WERI-Rb-1 (cell line): Measurements from ENCODE around the gene TEAD3.

Experiments
- DNase-seq: peaks from one replicate; pipeline ENCODE4 v3.0.0-alpha.2; 2020
- H3K27ac ChIP-seq: fragments of 250-450 bp; sonication (Bioruptor Pico); 2 replicates; pipeline ENCODE4 v1.5.1; 2020; ENCODE audit warnings: mild to moderate bottlenecking, moderate library complexity
- H3K27me3 ChIP-seq: fragments of 250-450 bp; sonication (Bioruptor Pico); 2 replicates; pipeline ENCODE4 v1.5.1; 2021; ENCODE audit warnings: mild to moderate bottlenecking, low read depth, moderate library complexity; ENCODE audit not compliant: insufficient read depth, severe bottlenecking
- H3K36me3 ChIP-seq: fragments of 250-450 bp; sonication (Bioruptor Pico); 2 replicates; pipeline ENCODE4 v1.5.1; 2020; ENCODE audit warnings: mild to moderate bottlenecking, moderate library complexity
- H3K4me3 ChIP-seq: 2 replicates; pipeline ENCODE4 v1.5.1; 2011; ENCODE audit warnings: low read depth, mild to moderate bottlenecking, control low read depth, low read length
- H3K9me3 ChIP-seq: fragments of 250-450 bp; sonication (Bioruptor Pico); 2 replicates; pipeline ENCODE4 v1.5.1; 2021; ENCODE audit warnings: mild to moderate bottlenecking, moderate library complexity; ENCODE audit not compliant: severe bottlenecking
- CTCF ChIP-seq: IDR thresholded peaks from 2 replicates; pipeline ENCODE4 v1.5.1; 2011; ENCODE audit warnings: low read depth, mild to moderate bottlenecking, control low read depth, inconsistent platforms, low read length

TEAD3 gene

GRCh38 chr6:35463292-35463691 lies 33.6 kb downstream of the TEAD3 start:
- no peak overlapping the region for H3K4me3 ChIP-seq
- H3K36me3 ChIP-seq: peaks cover 84% of the 10 kb centered on the region
- H3K27ac ChIP-seq: no peak overlapping the region
- DNase-seq: no peak
- no peak for TF ChIP-seq CTCF
- no peaks in the 10 kb centered on the region for H3K27me3 ChIP-seq
- no peaks in the 10 kb centered on the region for H3K9me3 ChIP-seq

- no peak for DNase-seq
- peaks cover 93% of the 10 kb centered on the region for H3K36me3 ChIP-seq
- H3K4me3 ChIP-seq: no peak overlapping the region
- peak overlapping the region; percentile 8 for H3K27ac ChIP-seq
- TF ChIP-seq CTCF: no peak
- no peaks in the 10 kb centered on the region for H3K27me3 ChIP-seq
- no peaks in the 10 kb centered on the region for H3K9me3 ChIP-seq
Observed at GRCh38 chr6:35461270-35461669, 35.6 kb downstream of the TEAD3 start.

DNA sequence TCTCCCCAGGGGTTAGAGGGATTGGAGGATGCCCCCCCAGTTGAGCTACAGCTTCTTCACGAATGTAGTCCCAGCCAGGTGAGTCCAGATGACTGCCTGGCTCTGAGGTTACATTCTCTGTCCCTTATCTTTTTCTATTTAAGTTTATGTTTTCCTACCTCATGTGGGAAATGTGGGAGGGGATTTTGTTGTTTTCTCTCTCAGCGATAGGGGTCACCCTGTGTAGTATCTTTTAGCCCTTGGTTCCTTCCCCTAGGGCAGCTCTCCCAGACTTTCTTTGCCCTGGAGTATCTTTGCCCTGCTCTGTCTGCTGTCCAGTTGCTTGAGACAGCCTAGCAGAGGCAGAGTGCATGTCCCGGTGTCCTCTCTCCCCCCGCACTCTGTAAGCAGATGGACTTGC lies 39.0 kb downstream of the TEAD3 start:
- Histone ChIP-seq H3K36me3 (peaks cover 81% of the 10 kb centered on the region), H3K27ac (peak overlapping the region; percentile 29)

DNA sequence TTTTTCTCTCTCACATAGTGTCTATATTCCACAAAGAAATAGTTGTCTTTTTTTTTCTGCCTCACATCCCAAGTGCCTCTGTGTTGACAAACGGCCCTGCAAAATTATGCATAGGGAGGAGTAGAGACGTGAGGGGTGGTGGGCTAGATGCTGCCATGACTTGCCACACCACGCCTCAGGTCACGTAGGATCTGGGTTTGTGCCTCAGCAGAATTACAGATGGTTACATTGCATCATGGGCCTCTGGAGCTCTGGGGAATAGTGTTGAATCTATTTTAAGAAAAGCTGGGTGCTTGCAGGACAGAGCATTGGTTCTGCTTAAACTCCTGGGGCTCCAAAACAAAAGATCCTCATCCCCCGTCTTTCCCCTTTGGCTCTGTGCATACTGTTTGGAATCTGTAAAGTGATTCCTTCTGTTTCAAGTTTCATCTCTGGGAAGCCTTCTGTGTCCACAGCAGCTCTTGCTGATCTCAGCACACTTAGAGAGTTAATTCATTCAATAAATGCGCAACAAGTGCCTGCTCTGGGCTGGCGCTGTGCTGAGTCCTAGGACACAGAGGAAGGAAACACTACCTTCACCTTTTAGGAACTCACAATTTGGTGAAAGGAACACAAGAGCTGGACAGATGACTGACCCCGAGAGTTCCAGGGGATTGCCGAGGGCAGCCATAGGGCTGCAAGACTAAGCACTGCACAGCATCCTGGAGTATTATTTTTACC lies 42.3 kb downstream of the TEAD3 start:
- DNase-seq: no peak
- H3K9me3 ChIP-seq: no peaks in the 10 kb centered on the region
- peaks cover 47% of the 10 kb centered on the region for H3K36me3 ChIP-seq
- H3K4me3 ChIP-seq: no peak overlapping the region
- H3K27ac ChIP-seq: no peak overlapping the region
- no peak for TF ChIP-seq CTCF
- no peaks in the 10 kb centered on the region for H3K27me3 ChIP-seq

More for the DNA sequence above, 39.0 kb downstream of the TEAD3 start:
- Histone ChIP-seq H3K27me3 (no peaks in the 10 kb centered on the region), H3K9me3 (no peaks in the 10 kb centered on the region), H3K4me3 (no peak overlapping the region)
- peak; percentile 10; the same call in 1 of the 2 replicates for TF ChIP-seq CTCF
- no peak for DNase-seq

DNA sequence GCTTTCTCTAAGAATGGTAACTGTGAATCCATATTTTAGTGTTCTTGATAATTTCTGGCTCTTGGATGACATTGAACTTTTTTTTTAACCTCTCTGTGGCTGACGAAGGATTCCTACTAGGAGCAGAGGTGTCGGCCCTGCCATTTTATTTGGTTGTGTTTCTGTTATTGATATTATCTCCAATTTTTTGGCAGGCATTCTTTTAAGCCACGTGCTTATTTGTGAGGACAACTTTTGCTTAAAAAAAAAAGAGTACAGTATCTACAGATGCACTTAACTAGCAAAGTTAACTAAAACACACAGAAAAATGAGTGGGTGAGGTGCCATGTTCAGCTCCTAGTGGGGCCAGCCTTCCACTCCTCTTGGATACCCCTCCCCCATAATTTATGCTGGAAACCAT lies 43.6 kb downstream of the TEAD3 start:
- TF ChIP-seq CTCF: no peak
- H3K27ac ChIP-seq: no peak overlapping the region
- H3K4me3 ChIP-seq: peak overlapping the region; percentile 77
- no peak for DNase-seq
- H3K36me3 ChIP-seq: peaks cover 34% of the 10 kb centered on the region
- H3K27me3 ChIP-seq: no peaks in the 10 kb centered on the region
- no peaks in the 10 kb centered on the region for H3K9me3 ChIP-seq
